ENCODE data around the gene RANBP1.

- TF ChIP-seq EZH2 (IDR thresholded peaks at IDR 0.05; ENCODE audit: insufficient read depth, poor library complexity, severe bottlenecking) (no peak), EZH2phosphoT487 (IDR thresholded peaks at IDR 0.05; ENCODE audit: insufficient read depth, low read depth) (no peak)
Measured at GRCh38 chr22:20093418-20094196, 22.3 kb upstream of the RANBP1 start.
